OCI-LY7 (cell line): ENCODE measurements around the gene HELZ. TPM values are rescaled to one million over a fixed set of nuclear protein-coding genes. Genes with fewer than 3 reads are reported as not detected.

ENCODE experiments used
- Bru-seq: library from RNA; stranded (reverse); fragments of 400-500 nt; gene quantifications from one replicate; lab custom pipeline; 2021; lab: Mats Ljungman, UMichigan
- BruChase-seq, 2 experiments: library from RNA; stranded (reverse); fragments of 400-500 nt; gene quantifications; one replicate each; lab custom pipeline; 2021; lab: Mats Ljungman, UMichigan
- BruUV-seq: library from RNA; stranded (reverse); fragments of 400-500 nt; replicated peaks from 2 replicates; lab custom pipeline; 2021; lab: Mats Ljungman, UMichigan
- CTCF ChIA-PET: fragments of 300-600 bp; sonication (Branson Sonifier 250); formaldehyde crosslinking; loops from one replicate; lab custom pipeline; 2022; ENCODE audit warnings: antibody characterized with exemption; ENCODE audit not compliant: unreplicated experiment; lab: Charles Lee
- POLR2A ChIA-PET: fragments of 300-600 bp; sonication (Branson Sonifier 250); formaldehyde crosslinking; loops from one replicate; lab custom pipeline; 2022; ENCODE audit warnings: antibody characterized with exemption; lab: Charles Lee
- DNase-seq: peaks from one replicate; pipeline ENCODE4 v3.0.0-alpha.2; 2015; ENCODE audit warnings: low spot score
- H2AFZ ChIP-seq: fragments of 200-600 bp; sonication (generic), shearing (Covaris generic); 2 replicates; pipeline ENCODE4 v1.6.1; 2014; ENCODE audit warnings: mild to moderate bottlenecking, antibody characterized with exemption, low read length, moderate library complexity
- H3K27ac ChIP-seq: fragments of 200-600 bp; sonication (generic); 2 replicates; pipeline ENCODE4 v1.5.1; 2014; ENCODE audit warnings: mixed run types, low read depth, mild to moderate bottlenecking, moderate library complexity, low read length, inconsistent platforms; ENCODE audit not compliant: poor library complexity, severe bottlenecking
- H3K36me3 ChIP-seq: fragments of 200-600 bp; sonication (generic); 2 replicates; pipeline ENCODE4 v1.6.1; 2014; ENCODE audit warnings: mild to moderate bottlenecking, antibody characterized with exemption, low read length, moderate library complexity, mixed read lengths; ENCODE audit not compliant: insufficient read depth
- H3K4me1 ChIP-seq: fragments of 200-600 bp; sonication (generic); 2 replicates; pipeline ENCODE4 v1.5.1; 2014; ENCODE audit warnings: mild to moderate bottlenecking, low read length; ENCODE audit not compliant: insufficient read depth, poor library complexity, severe bottlenecking
- H3K4me2 ChIP-seq: fragments of 200-600 bp; sonication (generic); 2 replicates; pipeline ENCODE4 v1.6.1; 2014; ENCODE audit warnings: mild to moderate bottlenecking, low read length
- H3K4me3 ChIP-seq: fragments of 200-600 bp; sonication (generic); 2 replicates; pipeline ENCODE4 v1.5.1; 2014; ENCODE audit warnings: mild to moderate bottlenecking, low read depth, low read length; ENCODE audit not compliant: poor library complexity, severe bottlenecking
- H3K79me2 ChIP-seq: fragments of 200-600 bp; sonication (generic); 2 replicates; pipeline ENCODE4 v1.6.1; 2016; ENCODE audit warnings: low read depth, mild to moderate bottlenecking, low read length, moderate library complexity, mixed read lengths; ENCODE audit not compliant: insufficient read depth
- H3K9me2 ChIP-seq: fragments of 200-600 bp; sonication (generic); 2 replicates; pipeline ENCODE4 v1.6.1; 2016; ENCODE audit warnings: mild to moderate bottlenecking, low read length, mixed read lengths; ENCODE audit not compliant: insufficient read depth
- H3K9me3 ChIP-seq: fragments of 200-600 bp; sonication (generic); 2 replicates; pipeline ENCODE4 v1.6.1; 2014; ENCODE audit warnings: mild to moderate bottlenecking, mixed run types, low read length, mixed read lengths
- H4K20me1 ChIP-seq: fragments of 200-600 bp; sonication (generic); 2 replicates; pipeline ENCODE4 v1.6.1; 2014; ENCODE audit warnings: mild to moderate bottlenecking, antibody characterized with exemption, low read length, moderate library complexity, mixed read lengths; ENCODE audit not compliant: insufficient read depth
- EZH2phosphoT487 ChIP-seq: fragments of 200-600 bp; sonication (generic); IDR thresholded peaks from 2 replicates; pipeline ENCODE4 v1.6.1; 2018; ENCODE audit warnings: low read depth, borderline replicate concordance, mild to moderate bottlenecking, mixed run types, antibody characterized with exemption, low read length, moderate library complexity, mixed read lengths
- intact Hi-C: fragments of 100-400 bp; cut with micrococcal nuclease; formaldehyde crosslinking; loops from one replicate; pipeline ENCODE4 v1.10.0; 2022; ENCODE audit not compliant: unreplicated experiment
- long read RNA-seq: library from polyadenylated mRNA; stranded (forward); transcript quantifications from one replicate; pipeline ENCODE4 v2.0.0, GENCODE V29; 2022
- total RNA-seq, 2 experiments: library from RNA; depleted of rRNA in 1 of 2; stranded (reverse); fragments of >200 nt in 1 of 2; shearing (Covaris generic) in 1 of 2; gene quantifications; 2 replicates each; pipeline ENCODE4 v1.2.3, GENCODE V29; 2014 to 2022
- TF ChIP-seq, protein P1 (sequence below): fragments of 200-600 bp; sonication (generic); conservative IDR thresholded peaks from 2 replicates; pipeline ENCODE4 v1.5.1; 2014; ENCODE audit warnings: mild to moderate bottlenecking, antibody characterized with exemption, low read length, moderate library complexity, mixed read lengths

Gene HELZ, protein sequence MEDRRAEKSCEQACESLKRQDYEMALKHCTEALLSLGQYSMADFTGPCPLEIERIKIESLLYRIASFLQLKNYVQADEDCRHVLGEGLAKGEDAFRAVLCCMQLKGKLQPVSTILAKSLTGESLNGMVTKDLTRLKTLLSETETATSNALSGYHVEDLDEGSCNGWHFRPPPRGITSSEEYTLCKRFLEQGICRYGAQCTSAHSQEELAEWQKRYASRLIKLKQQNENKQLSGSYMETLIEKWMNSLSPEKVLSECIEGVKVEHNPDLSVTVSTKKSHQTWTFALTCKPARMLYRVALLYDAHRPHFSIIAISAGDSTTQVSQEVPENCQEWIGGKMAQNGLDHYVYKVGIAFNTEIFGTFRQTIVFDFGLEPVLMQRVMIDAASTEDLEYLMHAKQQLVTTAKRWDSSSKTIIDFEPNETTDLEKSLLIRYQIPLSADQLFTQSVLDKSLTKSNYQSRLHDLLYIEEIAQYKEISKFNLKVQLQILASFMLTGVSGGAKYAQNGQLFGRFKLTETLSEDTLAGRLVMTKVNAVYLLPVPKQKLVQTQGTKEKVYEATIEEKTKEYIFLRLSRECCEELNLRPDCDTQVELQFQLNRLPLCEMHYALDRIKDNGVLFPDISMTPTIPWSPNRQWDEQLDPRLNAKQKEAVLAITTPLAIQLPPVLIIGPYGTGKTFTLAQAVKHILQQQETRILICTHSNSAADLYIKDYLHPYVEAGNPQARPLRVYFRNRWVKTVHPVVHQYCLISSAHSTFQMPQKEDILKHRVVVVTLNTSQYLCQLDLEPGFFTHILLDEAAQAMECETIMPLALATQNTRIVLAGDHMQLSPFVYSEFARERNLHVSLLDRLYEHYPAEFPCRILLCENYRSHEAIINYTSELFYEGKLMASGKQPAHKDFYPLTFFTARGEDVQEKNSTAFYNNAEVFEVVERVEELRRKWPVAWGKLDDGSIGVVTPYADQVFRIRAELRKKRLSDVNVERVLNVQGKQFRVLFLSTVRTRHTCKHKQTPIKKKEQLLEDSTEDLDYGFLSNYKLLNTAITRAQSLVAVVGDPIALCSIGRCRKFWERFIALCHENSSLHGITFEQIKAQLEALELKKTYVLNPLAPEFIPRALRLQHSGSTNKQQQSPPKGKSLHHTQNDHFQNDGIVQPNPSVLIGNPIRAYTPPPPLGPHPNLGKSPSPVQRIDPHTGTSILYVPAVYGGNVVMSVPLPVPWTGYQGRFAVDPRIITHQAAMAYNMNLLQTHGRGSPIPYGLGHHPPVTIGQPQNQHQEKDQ (N-terminal part only)
- total RNA-seq (2014; rRNA removed; shearing (Covaris generic)) (28.1 and 33.9 TPM in 2 replicates), total RNA-seq (2022) (56.8 and 58.9 TPM in 2 replicates), Bru-seq, nascent RNA (percentile 82 among the genes with signal in this experiment), BruChase-seq, experiment 1, labeled RNA remaining after a 6-hour chase (percentile 73 among the genes with signal in this experiment), BruChase-seq, experiment 2, labeled RNA remaining after a 2-hour chase (percentile 79 among the genes with signal in this experiment)
- long read RNA-seq, full-length matches to known transcripts = 6 of 52 reads
- long read RNA-seq, partial matches to known transcripts = 12 of 52 reads
- long read RNA-seq, other reads (novel, unspliced or antisense) = 34 of 52 reads

GRCh38 chr17:67245073-67245693 lies at the start of gene HELZ:
TSS of gene HELZ (minus strand) at chr17:67245196. CDS start at chr17:67218804, 26,392 bp downstream.
- peak within 1 kb of the TSS; percentile 97 for H3K4me2 ChIP-seq
- H2AFZ ChIP-seq = peak within 1 kb of the TSS; percentile 90
- POLR2A ChIA-PET = interaction anchor here (0.6 kb wide), 1 partner anchor 231 kb away, joined by 3 read pairs; no protein-coding TSS in a partner anchor
- H3K9me2 ChIP-seq = no peaks in the 10 kb centered on the region
- intact Hi-C loops = no loop called here
- H3K4me1 ChIP-seq = peaks cover 26% of the 10 kb centered on the region
- H3K36me3 ChIP-seq = peaks cover 15% of the 10 kb centered on the region
- no TSS peak for BruUV-seq
- no peaks in the 10 kb centered on the region for H3K9me3 ChIP-seq
- peaks cover 38% of the 10 kb centered on the region for H3K79me2 ChIP-seq
- CTCF ChIA-PET = no interaction called here
- peak; percentile 89 for DNase-seq
- H4K20me1 ChIP-seq = peaks cover 21% of the 10 kb centered on the region
- peak within 1 kb of the TSS; percentile 79 for H3K4me3 ChIP-seq
- H3K27ac ChIP-seq = peak within 1 kb of the TSS; percentile 48
- TF ChIP-seq, protein P1, sequence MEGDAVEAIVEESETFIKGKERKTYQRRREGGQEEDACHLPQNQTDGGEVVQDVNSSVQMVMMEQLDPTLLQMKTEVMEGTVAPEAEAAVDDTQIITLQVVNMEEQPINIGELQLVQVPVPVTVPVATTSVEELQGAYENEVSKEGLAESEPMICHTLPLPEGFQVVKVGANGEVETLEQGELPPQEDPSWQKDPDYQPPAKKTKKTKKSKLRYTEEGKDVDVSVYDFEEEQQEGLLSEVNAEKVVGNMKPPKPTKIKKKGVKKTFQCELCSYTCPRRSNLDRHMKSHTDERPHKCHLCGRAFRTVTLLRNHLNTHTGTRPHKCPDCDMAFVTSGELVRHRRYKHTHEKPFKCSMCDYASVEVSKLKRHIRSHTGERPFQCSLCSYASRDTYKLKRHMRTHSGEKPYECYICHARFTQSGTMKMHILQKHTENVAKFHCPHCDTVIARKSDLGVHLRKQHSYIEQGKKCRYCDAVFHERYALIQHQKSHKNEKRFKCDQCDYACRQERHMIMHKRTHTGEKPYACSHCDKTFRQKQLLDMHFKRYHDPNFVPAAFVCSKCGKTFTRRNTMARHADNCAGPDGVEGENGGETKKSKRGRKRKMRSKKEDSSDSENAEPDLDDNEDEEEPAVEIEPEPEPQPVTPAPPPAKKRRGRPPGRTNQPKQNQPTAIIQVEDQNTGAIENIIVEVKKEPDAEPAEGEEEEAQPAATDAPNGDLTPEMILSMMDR = no peak
- no peak for TF ChIP-seq EZH2phosphoT487

DNA sequence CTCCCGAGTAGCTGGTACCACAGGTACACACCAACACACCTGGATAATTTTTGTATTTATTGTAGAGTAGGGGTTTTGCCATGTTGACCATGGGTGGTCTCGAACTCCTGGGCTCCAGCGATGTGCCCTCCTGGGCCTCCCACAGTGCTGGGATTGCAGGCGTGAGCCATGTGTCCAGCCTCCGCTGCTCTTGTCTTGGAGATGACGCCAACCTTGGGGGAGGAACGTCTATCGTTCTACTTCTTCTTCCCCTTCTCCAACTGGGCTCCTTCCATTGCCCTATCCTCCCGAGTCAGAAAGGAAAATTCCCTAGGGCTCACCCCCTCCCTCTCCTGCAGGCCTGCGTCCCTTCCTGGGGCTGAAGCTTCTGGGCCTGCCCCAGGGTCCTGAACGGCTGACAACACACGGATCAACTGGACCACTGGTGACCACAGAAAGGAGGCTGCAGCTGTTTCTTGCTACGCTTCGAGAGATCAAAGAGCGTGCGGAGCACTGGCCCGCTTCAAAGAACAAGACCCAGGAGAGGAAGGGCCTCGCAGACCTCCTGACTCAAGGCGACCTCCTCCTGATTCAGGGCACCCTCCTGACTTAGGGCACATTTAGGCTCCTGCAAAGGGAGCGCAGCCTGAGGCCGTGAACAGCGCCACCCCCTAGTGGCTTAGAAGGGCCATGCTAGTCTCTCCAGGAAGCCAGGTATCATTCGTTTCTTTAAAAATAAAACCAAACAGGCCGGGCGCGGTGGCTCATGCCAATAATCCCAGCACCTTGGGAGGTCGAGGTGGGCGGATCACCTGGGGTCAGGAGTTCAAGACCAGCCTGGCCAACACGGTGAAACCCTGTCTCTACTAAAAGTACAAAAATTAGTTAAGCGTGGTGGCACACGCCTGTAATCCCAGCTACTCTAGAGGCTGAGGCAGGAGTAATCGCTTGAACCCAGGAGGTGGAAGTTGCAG lies 48.5 kb upstream of the HELZ start:
- Histone ChIP-seq H4K20me1 (no peaks in the 10 kb centered on the region), H3K79me2 (no peaks in the 10 kb centered on the region), H3K9me2 (no peaks in the 10 kb centered on the region), H3K36me3 (no peaks in the 10 kb centered on the region), H3K4me3 (no peak overlapping the region), H3K9me3 (no peaks in the 10 kb centered on the region), H3K4me1 (peaks cover 6% of the 10 kb centered on the region), H2AFZ (peak overlapping the region; percentile 83), H3K27ac (no peak overlapping the region), H3K4me2 (peak overlapping the region; percentile 34; the same call in 1 of the 2 replicates)
- CTCF ChIA-PET = no interaction called here
- POLR2A ChIA-PET = interaction anchor here (0.6 to 0.7 kb wide), 3 partner anchors 13 to 353 kb away, joined by 3 to 4 read pairs (median 3); no protein-coding TSS in a partner anchor
- BruUV-seq = no TSS peak
- DNase-seq = peak; percentile 83
- intact Hi-C loops = loop anchor here (2.0 kb wide), 1 partner anchor 73 kb away; no protein-coding TSS in a partner anchor
- no peak for TF ChIP-seq EZH2phosphoT487
- TF ChIP-seq, protein P1 = peak; percentile 83
